ENCODE data around the gene PRKCQ. TPM values are rescaled to one million over a fixed set of nuclear protein-coding genes. Genes with fewer than 3 reads are reported as not detected.

PRKCQ gene
- total RNA-seq, 1 donor from 2014 or later = 0.15 TPM

GRCh38 chr10:6400331-6400730 is 179.7 kb downstream of the PRKCQ start:
- H3K4me1 Mint-ChIP-seq (ENCODE audit: low read depth) = peaks cover 36% of the 10 kb centered on the region
- H3K27me3 Mint-ChIP-seq (ENCODE audit: low read depth) = peaks cover 8% of the 10 kb centered on the region
- no peak for DNase-seq (ENCODE audit: low spot score)
- H3K9me3 Mint-ChIP-seq (ENCODE audit: low read depth) = no peaks in the 10 kb centered on the region
- no peaks in the 10 kb centered on the region for H3K36me3 Mint-ChIP-seq (ENCODE audit: low read depth)
- no peak overlapping the region for H3K4me3 Mint-ChIP-seq (ENCODE audit: unreplicated experiment)
- TF ChIP-seq CTCF (IDR thresholded peaks at IDR 0.05) = no peak
- no peak overlapping the region for H3K27ac Mint-ChIP-seq (ENCODE audit: unreplicated experiment)

GRCh38 chr10:6399879-6400278 is 180.2 kb downstream of the PRKCQ start:
- H3K27me3 Mint-ChIP-seq (ENCODE audit: low read depth) = peaks cover 6% of the 10 kb centered on the region
- no peak for TF ChIP-seq CTCF (IDR thresholded peaks at IDR 0.05)
- H3K36me3 Mint-ChIP-seq (ENCODE audit: low read depth) = no peaks in the 10 kb centered on the region
- no peak for DNase-seq (ENCODE audit: low spot score)
- no peaks in the 10 kb centered on the region for H3K9me3 Mint-ChIP-seq (ENCODE audit: low read depth)
- H3K4me1 Mint-ChIP-seq (ENCODE audit: low read depth) = peaks cover 36% of the 10 kb centered on the region
- peak overlapping the region; percentile 86 for H3K27ac Mint-ChIP-seq (ENCODE audit: unreplicated experiment)
- no peak overlapping the region for H3K4me3 Mint-ChIP-seq (ENCODE audit: unreplicated experiment)

- Mint-ChIP-seq H3K27ac (ENCODE audit: unreplicated experiment) (peak overlapping the region; percentile 86), H3K4me1 (ENCODE audit: low read depth) (peaks cover 36% of the 10 kb centered on the region), H3K4me3 (ENCODE audit: unreplicated experiment) (peak overlapping the region; percentile 47), H3K9me3 (ENCODE audit: low read depth) (no peaks in the 10 kb centered on the region), H3K36me3 (ENCODE audit: low read depth) (no peaks in the 10 kb centered on the region), H3K27me3 (ENCODE audit: low read depth) (peaks cover 4% of the 10 kb centered on the region)
- no peak for TF ChIP-seq CTCF (IDR thresholded peaks at IDR 0.05)
- DNase-seq (ENCODE audit: low spot score) = no peak
Observed at GRCh38 chr10:6399231-6399741, 180.8 kb downstream of the PRKCQ start.

- TF ChIP-seq CTCF (IDR thresholded peaks at IDR 0.05) = no peak
- no peak overlapping the region for H3K4me3 Mint-ChIP-seq (ENCODE audit: unreplicated experiment)
- H3K9me3 Mint-ChIP-seq (ENCODE audit: low read depth) = no peaks in the 10 kb centered on the region
- H3K36me3 Mint-ChIP-seq (ENCODE audit: low read depth) = no peaks in the 10 kb centered on the region
- no peak overlapping the region for H3K27ac Mint-ChIP-seq (ENCODE audit: unreplicated experiment)
- H3K4me1 Mint-ChIP-seq (ENCODE audit: low read depth) = peaks cover 36% of the 10 kb centered on the region
- H3K27me3 Mint-ChIP-seq (ENCODE audit: low read depth) = peaks cover 4% of the 10 kb centered on the region
- DNase-seq (ENCODE audit: low spot score) = no peak
Observed at GRCh38 chr10:6398399-6398798, 181.7 kb downstream of the PRKCQ start.

GRCh38 chr10:6396652-6397051 is 183.4 kb downstream of the PRKCQ start:
- Mint-ChIP-seq H3K4me1 (ENCODE audit: low read depth) (peaks cover 28% of the 10 kb centered on the region), H3K4me3 (ENCODE audit: unreplicated experiment) (no peak overlapping the region), H3K36me3 (ENCODE audit: low read depth) (no peaks in the 10 kb centered on the region), H3K9me3 (ENCODE audit: low read depth) (no peaks in the 10 kb centered on the region), H3K27me3 (ENCODE audit: low read depth) (no peaks in the 10 kb centered on the region), H3K27ac (ENCODE audit: unreplicated experiment) (no peak overlapping the region)
- DNase-seq (ENCODE audit: low spot score) = no peak
- TF ChIP-seq CTCF (IDR thresholded peaks at IDR 0.05) = no peak

Data from chondrocyte (in vitro differentiated cells).